ENCODE measurements around the gene MTA1.

Gene MTA1

DNA sequence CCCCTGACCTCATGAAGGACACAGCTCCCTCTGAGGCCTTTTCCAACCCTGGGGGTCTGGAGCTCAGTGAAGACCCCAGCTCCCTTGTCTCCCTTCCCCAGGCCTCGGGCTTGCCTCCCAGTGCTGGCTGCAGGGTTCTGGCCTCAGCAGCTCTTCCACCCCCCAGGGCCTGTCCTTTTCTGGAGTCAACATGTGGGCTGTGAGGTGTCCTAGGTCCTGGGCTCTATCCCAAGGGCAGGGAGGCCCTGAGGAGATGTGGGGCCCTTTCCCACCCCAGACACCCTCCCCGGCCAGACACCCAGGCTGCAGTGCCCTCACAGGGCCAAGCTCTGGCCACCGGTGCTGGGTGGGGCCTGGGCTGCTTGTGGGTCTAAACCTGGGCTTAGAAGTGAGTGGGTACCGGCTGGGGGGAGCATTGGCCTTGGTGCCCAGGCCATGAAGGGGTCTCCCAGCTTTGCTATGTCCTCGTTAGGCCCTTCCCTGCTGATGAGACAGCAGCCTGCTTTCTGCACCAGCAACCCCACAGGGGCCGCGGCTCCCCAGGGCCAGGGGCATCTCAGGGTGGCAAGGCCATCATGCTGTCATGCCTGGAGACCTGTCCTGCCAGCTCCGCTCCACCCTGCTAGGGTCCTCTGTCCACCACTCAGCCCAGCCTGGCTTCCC lies 52.3 kb downstream of the MTA1 start:
- Histone ChIP-seq H3K9ac (ENCODE audit: insufficient read length, low read depth) (no peak overlapping the region), H3K4me1 (ENCODE audit: insufficient read depth, insufficient read length) (peaks cover 25% of the 10 kb centered on the region)
- TF ChIP-seq YY1 (IDR thresholded peaks at IDR 0.05; ENCODE audit: insufficient read depth, insufficient read length) (no peak), ZNF274 (IDR thresholded peaks at IDR 0.05; ENCODE audit: low read depth, low read length) (no peak), SUZ12 (IDR thresholded peaks at IDR 0.05; ENCODE audit: extremely low read depth, insufficient read depth, insufficient read length) (no peak)

DNA sequence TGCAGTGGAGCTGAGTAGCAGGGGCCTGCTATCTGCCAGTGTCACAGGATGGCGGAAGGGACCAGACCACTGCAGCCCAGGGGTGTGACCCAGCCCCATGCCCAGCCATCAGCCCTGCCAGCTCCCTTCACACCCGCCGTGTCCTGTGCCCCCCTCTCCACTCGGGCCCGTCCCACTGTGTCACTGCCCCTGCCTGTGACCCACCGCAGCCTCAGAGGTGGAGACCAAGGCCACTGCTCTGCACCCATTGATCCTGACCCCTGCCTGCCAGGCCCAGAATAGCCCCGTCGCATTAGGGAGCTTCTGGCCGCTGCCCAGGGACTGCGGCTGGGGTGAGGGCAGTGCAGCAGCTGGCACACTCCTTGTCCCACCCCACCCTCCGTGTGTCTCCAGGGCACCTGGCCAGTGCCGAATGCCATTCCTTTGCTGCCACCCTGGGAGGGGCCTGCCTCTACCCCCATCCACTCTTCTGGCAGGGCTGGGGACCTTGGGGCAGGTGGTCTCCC lies 52.9 kb downstream of the MTA1 start:
- Histone ChIP-seq H3K4me3 (ENCODE audit: insufficient read length, low read depth) (no peak overlapping the region), H3K9ac (ENCODE audit: insufficient read length, low read depth) (no peak overlapping the region), H3K4me1 (ENCODE audit: insufficient read depth, insufficient read length) (peaks cover 30% of the 10 kb centered on the region), H3K27me3 (ENCODE audit: insufficient read depth, insufficient read length) (no peaks in the 10 kb centered on the region), H3K9me3 (ENCODE audit: insufficient read depth, low read length) (no peaks in the 10 kb centered on the region), H3K36me3 (ENCODE audit: insufficient read depth, insufficient read length, low read length) (peaks cover 27% of the 10 kb centered on the region)
- TF ChIP-seq YY1 (IDR thresholded peaks at IDR 0.05; ENCODE audit: insufficient read depth, insufficient read length) (no peak), ZNF274 (IDR thresholded peaks at IDR 0.05; ENCODE audit: low read depth, low read length) (no peak), SUZ12 (IDR thresholded peaks at IDR 0.05; ENCODE audit: extremely low read depth, insufficient read depth, insufficient read length) (no peak)
- DNase-seq (ENCODE audit: low read depth, low spot score): no peak

More for the DNA sequence above, 52.3 kb downstream of the MTA1 start:
- H3K36me3 ChIP-seq (ENCODE audit: insufficient read depth, insufficient read length, low read length): peaks cover 33% of the 10 kb centered on the region
- no peaks in the 10 kb centered on the region for H3K27me3 ChIP-seq (ENCODE audit: insufficient read depth, insufficient read length)
- no peak for DNase-seq (ENCODE audit: low read depth, low spot score)
- H3K9me3 ChIP-seq (ENCODE audit: insufficient read depth, low read length): no peaks in the 10 kb centered on the region
- no peak overlapping the region for H3K4me3 ChIP-seq (ENCODE audit: insufficient read length, low read depth)

DNA sequence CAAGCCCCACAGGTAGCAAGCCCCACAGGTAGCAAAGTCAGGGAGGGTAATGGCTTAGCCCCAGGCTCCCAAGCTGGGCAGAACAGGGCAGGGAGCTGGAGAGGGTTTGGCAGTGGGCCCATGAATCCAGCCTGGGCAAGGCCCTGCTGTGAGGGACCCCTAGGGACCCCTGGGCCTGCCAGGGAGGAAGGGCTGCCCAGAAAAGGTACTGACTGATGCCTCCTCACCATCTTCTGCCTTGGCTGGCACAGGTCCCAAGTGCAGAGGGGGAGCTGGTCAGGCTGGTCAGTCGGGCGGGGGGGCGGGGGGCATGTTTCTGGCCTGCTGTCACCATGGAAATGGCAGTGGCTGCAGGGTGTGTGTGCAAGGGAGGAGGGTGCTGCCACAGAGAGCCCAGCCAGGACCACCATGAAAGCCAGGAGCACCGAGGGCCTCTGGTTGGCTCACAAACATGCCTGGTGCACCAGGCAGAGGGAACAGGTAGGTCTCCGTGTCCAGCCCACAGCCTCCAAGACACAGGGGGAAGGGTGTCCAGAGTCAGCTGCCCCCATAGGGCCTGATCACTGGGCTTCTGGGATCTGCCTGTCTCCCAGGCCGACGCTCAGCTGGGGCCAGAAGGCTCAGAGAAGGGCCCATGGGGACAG lies 53.5 kb downstream of the MTA1 start:
- no peaks in the 10 kb centered on the region for H3K27me3 ChIP-seq (ENCODE audit: insufficient read depth, insufficient read length)
- TF ChIP-seq ZNF274 (IDR thresholded peaks at IDR 0.05; ENCODE audit: low read depth, low read length) (no peak), SUZ12 (IDR thresholded peaks at IDR 0.05; ENCODE audit: extremely low read depth, insufficient read depth, insufficient read length) (no peak), YY1 (IDR thresholded peaks at IDR 0.05; ENCODE audit: insufficient read depth, insufficient read length) (no peak)
- peak overlapping the region; percentile 56 for H3K9ac ChIP-seq (ENCODE audit: insufficient read length, low read depth)
- H3K4me3 ChIP-seq (ENCODE audit: insufficient read length, low read depth): peak overlapping the region; percentile 21
- H3K36me3 ChIP-seq (ENCODE audit: insufficient read depth, insufficient read length, low read length): peaks cover 21% of the 10 kb centered on the region
- no peaks in the 10 kb centered on the region for H3K9me3 ChIP-seq (ENCODE audit: insufficient read depth, low read length)
- peaks cover 30% of the 10 kb centered on the region for H3K4me1 ChIP-seq (ENCODE audit: insufficient read depth, insufficient read length)
- no peak for DNase-seq (ENCODE audit: low read depth, low spot score)

GRCh38 chr14:105473677-105474482 lies 54.3 kb downstream of the MTA1 start:
- Histone ChIP-seq H3K9me3 (ENCODE audit: insufficient read depth, low read length) (no peaks in the 10 kb centered on the region), H3K27me3 (ENCODE audit: insufficient read depth, insufficient read length) (no peaks in the 10 kb centered on the region), H3K4me3 (ENCODE audit: insufficient read length, low read depth) (peak overlapping the region; percentile 40), H3K4me1 (ENCODE audit: insufficient read depth, insufficient read length) (peaks cover 30% of the 10 kb centered on the region), H3K36me3 (ENCODE audit: insufficient read depth, insufficient read length, low read length) (peaks cover 13% of the 10 kb centered on the region), H3K9ac (ENCODE audit: insufficient read length, low read depth) (peak overlapping the region; percentile 56)
- no peak for TF ChIP-seq ZNF274 (IDR thresholded peaks at IDR 0.05; ENCODE audit: low read depth, low read length)
- no peak for TF ChIP-seq YY1 (IDR thresholded peaks at IDR 0.05; ENCODE audit: insufficient read depth, insufficient read length)
- no peak for TF ChIP-seq SUZ12 (IDR thresholded peaks at IDR 0.05; ENCODE audit: extremely low read depth, insufficient read depth, insufficient read length)
- peak; percentile 82 for DNase-seq (ENCODE audit: low read depth, low spot score)

GRCh38 chr14:105474483-105475268 lies 55.0 kb downstream of the MTA1 start, which contains the start of gene CRIP2:
CRIP2 (plus strand) TSS chr14:105474821; CDS start chr14:105474863, 42 bp downstream.
- peaks cover 30% of the 10 kb centered on the region for H3K4me1 ChIP-seq (ENCODE audit: insufficient read depth, insufficient read length)
- no peaks in the 10 kb centered on the region for H3K9me3 ChIP-seq (ENCODE audit: insufficient read depth, low read length)
- H3K36me3 ChIP-seq (ENCODE audit: insufficient read depth, insufficient read length, low read length): peaks cover 7% of the 10 kb centered on the region
- H3K27me3 ChIP-seq (ENCODE audit: insufficient read depth, insufficient read length): no peaks in the 10 kb centered on the region
- DNase-seq (ENCODE audit: low read depth, low spot score): no peak
- peak within 1 kb of the TSS; percentile 61 for H3K4me3 ChIP-seq (ENCODE audit: insufficient read length, low read depth)
- TF ChIP-seq SUZ12 (IDR thresholded peaks at IDR 0.05; ENCODE audit: extremely low read depth, insufficient read depth, insufficient read length) (no peak), YY1 (IDR thresholded peaks at IDR 0.05; ENCODE audit: insufficient read depth, insufficient read length) (no peak), ZNF274 (IDR thresholded peaks at IDR 0.05; ENCODE audit: low read depth, low read length) (no peak)
- peak within 1 kb of the TSS; percentile 85 for H3K9ac ChIP-seq (ENCODE audit: insufficient read length, low read depth)

- no peaks in the 10 kb centered on the region for H3K27me3 ChIP-seq (ENCODE audit: insufficient read depth, insufficient read length)
- peaks cover 30% of the 10 kb centered on the region for H3K4me1 ChIP-seq (ENCODE audit: insufficient read depth, insufficient read length)
- H3K9me3 ChIP-seq (ENCODE audit: insufficient read depth, low read length): no peaks in the 10 kb centered on the region
- H3K9ac ChIP-seq (ENCODE audit: insufficient read length, low read depth): peak overlapping the region; percentile 85
- DNase-seq (ENCODE audit: low read depth, low spot score): no peak
- peak overlapping the region; percentile 61 for H3K4me3 ChIP-seq (ENCODE audit: insufficient read length, low read depth)
- H3K36me3 ChIP-seq (ENCODE audit: insufficient read depth, insufficient read length, low read length): peaks cover 9% of the 10 kb centered on the region
- TF ChIP-seq YY1 (IDR thresholded peaks at IDR 0.05; ENCODE audit: insufficient read depth, insufficient read length) (no peak), ZNF274 (IDR thresholded peaks at IDR 0.05; ENCODE audit: low read depth, low read length) (no peak), SUZ12 (IDR thresholded peaks at IDR 0.05; ENCODE audit: extremely low read depth, insufficient read depth, insufficient read length) (no peak)
These were observed 55.9 kb downstream of the MTA1 start for GRCh38 chr14:105475269-105476096.
